Mammary epithelial cell (primary cell): ENCODE data around the gene CACNG1.
"Not testable (repeated sequence)": the region's sequence is repeated elsewhere in the genome, so short reads cannot be mapped to it uniquely, and the experiment has no call there.

Experiments used
- EZH2 ChIP-seq: IDR thresholded peaks from 2 replicates; pipeline ENCODE4 v1.6.1; 2012; ENCODE audit warnings: low read length, inconsistent platforms, borderline replicate concordance
- TF ChIP-seq, protein P1 (sequence below), 2 donors: IDR thresholded peaks in 1 of 2; conservative IDR thresholded peaks in 1 of 2; 2 replicates each; pipeline ENCODE4 v1.5.1; 2011 to 2012; ENCODE audit warnings: inconsistent platforms in 2 of 2, low read length in 2 of 2, mild to moderate bottlenecking in 2 of 2, control low read depth in 1 of 2, low read depth in 1 of 2; ENCODE audit not compliant: insufficient read depth in 1 of 2; ENCODE audit errors: extremely low read depth in 1 of 2

DNA sequence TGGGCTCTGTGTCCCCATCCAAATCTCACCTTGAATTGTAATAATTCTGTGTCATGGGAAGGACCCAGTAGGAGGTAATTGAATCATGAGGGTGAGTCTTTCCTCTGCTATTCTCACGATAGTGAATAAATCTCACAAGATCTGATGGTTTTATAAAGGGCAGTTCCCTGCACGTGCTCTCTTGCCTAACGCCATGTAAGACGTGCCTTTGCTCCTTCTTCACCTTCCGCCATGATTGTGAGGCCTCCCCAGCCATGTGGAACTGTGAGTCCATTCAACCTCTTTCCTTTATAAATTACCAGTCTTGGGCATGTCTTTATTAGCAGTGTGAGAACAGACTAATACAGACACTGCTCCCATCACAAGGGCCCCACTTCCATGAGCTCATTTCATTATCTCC lies 3.2 kb upstream of the CACNG1 start:
- TF ChIP-seq, protein P1, sequence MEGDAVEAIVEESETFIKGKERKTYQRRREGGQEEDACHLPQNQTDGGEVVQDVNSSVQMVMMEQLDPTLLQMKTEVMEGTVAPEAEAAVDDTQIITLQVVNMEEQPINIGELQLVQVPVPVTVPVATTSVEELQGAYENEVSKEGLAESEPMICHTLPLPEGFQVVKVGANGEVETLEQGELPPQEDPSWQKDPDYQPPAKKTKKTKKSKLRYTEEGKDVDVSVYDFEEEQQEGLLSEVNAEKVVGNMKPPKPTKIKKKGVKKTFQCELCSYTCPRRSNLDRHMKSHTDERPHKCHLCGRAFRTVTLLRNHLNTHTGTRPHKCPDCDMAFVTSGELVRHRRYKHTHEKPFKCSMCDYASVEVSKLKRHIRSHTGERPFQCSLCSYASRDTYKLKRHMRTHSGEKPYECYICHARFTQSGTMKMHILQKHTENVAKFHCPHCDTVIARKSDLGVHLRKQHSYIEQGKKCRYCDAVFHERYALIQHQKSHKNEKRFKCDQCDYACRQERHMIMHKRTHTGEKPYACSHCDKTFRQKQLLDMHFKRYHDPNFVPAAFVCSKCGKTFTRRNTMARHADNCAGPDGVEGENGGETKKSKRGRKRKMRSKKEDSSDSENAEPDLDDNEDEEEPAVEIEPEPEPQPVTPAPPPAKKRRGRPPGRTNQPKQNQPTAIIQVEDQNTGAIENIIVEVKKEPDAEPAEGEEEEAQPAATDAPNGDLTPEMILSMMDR (conservative IDR thresholded peaks at IDR 0.05 in 1 of 2, IDR thresholded peaks at IDR 0.05 in 1 of 2; ENCODE audit: extremely low read depth in 1 of 2, insufficient read depth in 1 of 2, low read depth in 1 of 2, low read length in 2 of 2): not testable (repeated sequence)
- TF ChIP-seq EZH2: not testable (repeated sequence)
